Stomach (tissue), 4 donors: ENCODE data around the gene MACROD1.

Experiments
- EP300 ChIP-seq: sonication (generic); formaldehyde crosslinking; IDR thresholded peaks from one replicate; pipeline ENCODE4 v1.6.1; 2017; ENCODE audit warnings: antibody characterized with exemption
- TF ChIP-seq, protein P1 (sequence below), 7 experiments: fragments of 450-650 bp in 4 of 7; fragments of 200-600 bp in 3 of 7; sonication (generic) in 3 of 7; IDR thresholded peaks; one replicate each; pipeline ENCODE4 v1.5.1; 2016 to 2019; ENCODE audit warnings: antibody characterized with exemption in 7 of 7, control low read depth in 2 of 7, mild to moderate bottlenecking in 1 of 7

- TF ChIP-seq EP300 = no peak
- TF ChIP-seq, protein P1, sequence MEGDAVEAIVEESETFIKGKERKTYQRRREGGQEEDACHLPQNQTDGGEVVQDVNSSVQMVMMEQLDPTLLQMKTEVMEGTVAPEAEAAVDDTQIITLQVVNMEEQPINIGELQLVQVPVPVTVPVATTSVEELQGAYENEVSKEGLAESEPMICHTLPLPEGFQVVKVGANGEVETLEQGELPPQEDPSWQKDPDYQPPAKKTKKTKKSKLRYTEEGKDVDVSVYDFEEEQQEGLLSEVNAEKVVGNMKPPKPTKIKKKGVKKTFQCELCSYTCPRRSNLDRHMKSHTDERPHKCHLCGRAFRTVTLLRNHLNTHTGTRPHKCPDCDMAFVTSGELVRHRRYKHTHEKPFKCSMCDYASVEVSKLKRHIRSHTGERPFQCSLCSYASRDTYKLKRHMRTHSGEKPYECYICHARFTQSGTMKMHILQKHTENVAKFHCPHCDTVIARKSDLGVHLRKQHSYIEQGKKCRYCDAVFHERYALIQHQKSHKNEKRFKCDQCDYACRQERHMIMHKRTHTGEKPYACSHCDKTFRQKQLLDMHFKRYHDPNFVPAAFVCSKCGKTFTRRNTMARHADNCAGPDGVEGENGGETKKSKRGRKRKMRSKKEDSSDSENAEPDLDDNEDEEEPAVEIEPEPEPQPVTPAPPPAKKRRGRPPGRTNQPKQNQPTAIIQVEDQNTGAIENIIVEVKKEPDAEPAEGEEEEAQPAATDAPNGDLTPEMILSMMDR (IDR thresholded peaks at IDR 0.05) = peak in 1 of 7 experiments; percentile 5
Observed at GRCh38 chr11:63986156-63986931, 179.6 kb downstream of the MACROD1 start, which contains the start of gene OTUB1.
